GM21381 (cell line): ENCODE data around the gene TRIP11.

Experiments used
- ATAC-seq: cut with Tn5 transposase; IDR thresholded peaks from one replicate; pipeline ENCODE4 v1.9.1; 2021; ENCODE audit warnings: mild to moderate bottlenecking, moderate library complexity; ENCODE audit not compliant: unreplicated experiment

TRIP11 gene

GRCh38 chr14:91961297-91962220 lies 78.3 kb downstream of the TRIP11 start:
- no peak for ATAC-seq

- ATAC-seq, result no peak
Observed at GRCh38 chr14:91957876-91958313, 82.0 kb downstream of the TRIP11 start.

- ATAC-seq, result no peak
Observed at GRCh38 chr14:91956616-91957015, 83.2 kb downstream of the TRIP11 start.

- ATAC-seq, result no peak
Observed at GRCh38 chr14:91955168-91955567, 84.7 kb downstream of the TRIP11 start.

- ATAC-seq, result no peak
Observed at GRCh38 chr14:91953170-91953985, 86.5 kb downstream of the TRIP11 start.

GRCh38 chr14:91947475-91948184 lies 92.2 kb downstream of the TRIP11 start, which contains the start of gene FBLN5:
Gene FBLN5 (minus strand): TSS chr14:91947694. CDS start chr14:91947229, 465 bp downstream.
- ATAC-seq, result no peak

- no peak for ATAC-seq
Observed at GRCh38 chr14:91946622-91947474, 93.0 kb downstream of the TRIP11 start.

DNA sequence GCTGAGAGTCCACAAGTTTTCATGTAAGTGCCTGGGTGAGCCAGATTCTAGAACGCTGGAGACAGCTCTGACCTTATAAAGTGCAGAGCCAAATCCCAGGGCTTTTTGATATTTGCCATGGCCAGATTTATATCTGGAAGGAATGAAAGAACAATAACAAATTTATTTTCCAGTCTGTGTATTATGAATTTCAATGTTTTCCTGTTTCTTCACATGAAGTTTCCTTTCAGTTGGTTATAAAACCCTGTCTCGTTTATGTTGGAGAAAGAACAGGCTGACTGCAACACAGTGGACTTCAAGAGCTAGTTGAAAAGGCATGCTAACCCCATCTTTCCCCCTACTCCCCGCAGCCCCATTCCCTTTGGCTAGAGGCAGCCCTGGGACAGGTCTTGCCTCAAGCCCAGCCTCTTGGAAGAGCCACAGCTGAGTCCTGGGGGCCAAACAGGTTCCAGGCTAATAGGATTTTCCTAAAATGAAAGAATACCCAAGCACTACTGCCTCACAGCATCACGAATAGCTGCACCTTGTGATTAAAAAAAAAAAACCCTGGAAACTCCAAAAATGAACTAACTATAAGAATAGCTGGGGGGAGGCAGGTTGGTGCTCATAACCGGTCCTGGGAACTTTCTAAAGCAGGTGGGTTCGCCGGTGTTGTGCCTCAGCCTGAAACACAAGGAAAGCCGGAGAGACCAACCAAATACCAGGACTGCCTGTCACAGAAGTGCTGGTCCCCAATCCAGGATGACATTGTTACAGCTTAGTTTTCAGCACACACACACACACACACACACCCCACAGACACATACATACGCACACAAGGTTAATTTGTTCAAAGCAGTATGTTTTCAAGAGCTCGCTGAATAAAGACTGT lies 93.9 kb downstream of the TRIP11 start:
- ATAC-seq, result no peak

DNA sequence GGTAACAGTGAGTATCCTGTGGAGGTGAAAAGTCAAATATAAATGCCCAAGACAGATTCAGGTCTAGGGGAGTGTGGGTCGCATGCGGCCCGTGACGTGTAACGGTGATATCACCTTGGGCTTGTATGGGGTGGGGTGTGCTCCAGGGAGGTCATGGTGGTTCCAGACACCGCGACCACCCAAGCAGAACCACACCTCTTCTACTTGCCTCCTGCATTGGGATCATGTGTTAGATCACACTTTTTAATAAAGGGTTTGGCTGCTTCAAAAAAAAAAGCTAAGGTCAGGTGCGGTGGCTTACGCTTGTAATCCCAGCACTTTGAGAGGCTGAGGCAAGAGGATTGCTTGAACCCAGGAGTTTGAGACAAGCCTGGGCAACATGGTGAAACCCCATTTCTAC lies 96.9 kb downstream of the TRIP11 start:
- no peak for ATAC-seq

GRCh38 chr14:91942128-91942527 lies 97.7 kb downstream of the TRIP11 start:
- ATAC-seq, result no peak

DNA sequence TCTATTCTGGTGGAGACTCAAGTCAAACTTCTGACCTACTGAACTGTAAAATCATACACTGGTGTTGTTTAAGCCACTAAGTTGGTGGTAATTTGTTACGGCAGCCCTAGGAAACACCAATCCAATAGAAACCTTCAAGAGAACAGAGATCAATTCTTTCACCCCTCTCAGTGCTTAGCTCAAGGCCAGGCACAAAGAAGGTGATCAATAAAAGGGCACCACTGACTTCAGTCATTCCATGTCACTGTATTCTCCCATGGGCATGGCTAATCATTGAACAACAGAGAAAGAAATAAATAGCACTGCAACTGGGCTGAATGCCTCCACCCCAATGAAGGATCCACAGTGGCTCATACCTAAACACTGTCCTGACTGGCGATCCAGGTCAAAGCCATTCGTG lies 99.7 kb downstream of the TRIP11 start:
- ATAC-seq, result no peak

- no peak for ATAC-seq
Observed at GRCh38 chr14:91935586-91935985, 104.3 kb downstream of the TRIP11 start.

GRCh38 chr14:91934554-91935285 lies 105.1 kb downstream of the TRIP11 start:
- ATAC-seq, result no peak

GRCh38 chr14:91931478-91932088 lies 108.3 kb downstream of the TRIP11 start:
- no peak for ATAC-seq

DNA sequence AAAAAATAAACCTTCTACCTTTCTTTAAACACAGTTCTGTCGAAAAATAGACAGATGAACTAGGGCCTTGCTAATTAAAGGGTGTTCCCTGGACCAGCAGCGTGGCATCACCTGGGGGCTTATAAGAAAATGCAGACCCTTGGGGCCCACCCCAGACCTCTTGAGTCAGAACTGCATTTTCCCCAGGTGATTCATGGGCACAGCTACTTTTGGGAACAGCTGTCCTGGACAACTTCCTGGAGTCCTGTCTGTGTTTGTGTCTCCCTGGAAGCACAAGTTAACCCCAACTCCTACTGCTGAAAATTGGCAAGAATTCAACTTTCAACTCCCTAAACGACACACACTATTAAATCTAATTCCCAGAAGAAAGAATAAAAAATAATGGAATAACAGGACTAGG lies 110.2 kb downstream of the TRIP11 start:
- no peak for ATAC-seq

DNA sequence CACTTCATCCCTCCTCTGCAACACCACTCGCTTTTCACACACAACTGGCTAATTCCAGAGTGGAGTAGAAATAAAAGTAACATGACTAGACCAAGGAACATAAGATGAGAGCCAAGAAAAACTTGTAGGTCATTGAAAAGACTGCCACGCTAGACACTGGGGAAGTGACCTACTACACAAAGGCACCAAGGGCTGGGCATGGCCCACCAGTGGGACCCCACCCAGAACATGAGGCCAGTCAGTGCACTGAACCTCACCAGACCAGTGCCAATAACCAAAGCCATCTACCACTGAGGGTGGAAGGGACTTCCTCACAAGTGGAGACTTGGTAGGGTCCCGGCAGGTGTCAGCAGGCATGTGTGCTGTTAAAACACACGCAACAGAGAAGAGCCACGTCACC lies 112.1 kb downstream of the TRIP11 start:
- no peak for ATAC-seq

DNA sequence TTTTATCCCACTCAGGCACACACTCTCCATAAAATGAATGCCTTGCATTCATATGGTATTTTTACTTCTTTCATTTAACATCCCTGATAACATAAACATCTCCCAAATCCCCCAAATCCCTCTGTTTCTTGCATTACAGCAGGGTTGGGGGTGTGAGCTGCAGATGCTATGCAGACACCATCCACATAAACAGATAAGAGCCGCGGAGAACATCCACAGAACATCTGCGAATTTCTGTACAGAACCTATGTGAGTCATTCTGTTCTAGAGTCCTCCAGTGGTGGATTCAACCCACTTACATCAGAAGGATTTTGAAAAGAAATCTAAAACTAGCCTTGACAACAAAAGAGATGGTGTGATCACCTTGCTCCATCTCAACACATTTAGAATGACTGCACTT lies 112.7 kb downstream of the TRIP11 start:
- ATAC-seq, result no peak
